HG03571 (cell line): ENCODE data around the gene VAX1.
"Not testable (repeated sequence)": the region's sequence is repeated elsewhere in the genome, so short reads cannot be mapped to it uniquely, and the experiment has no call there.

Experiments used
- ATAC-seq: cut with Tn5 transposase; IDR thresholded peaks from one replicate; pipeline ENCODE4 v1.9.1; 2021; ENCODE audit not compliant: unreplicated experiment

The VAX1 gene

DNA sequence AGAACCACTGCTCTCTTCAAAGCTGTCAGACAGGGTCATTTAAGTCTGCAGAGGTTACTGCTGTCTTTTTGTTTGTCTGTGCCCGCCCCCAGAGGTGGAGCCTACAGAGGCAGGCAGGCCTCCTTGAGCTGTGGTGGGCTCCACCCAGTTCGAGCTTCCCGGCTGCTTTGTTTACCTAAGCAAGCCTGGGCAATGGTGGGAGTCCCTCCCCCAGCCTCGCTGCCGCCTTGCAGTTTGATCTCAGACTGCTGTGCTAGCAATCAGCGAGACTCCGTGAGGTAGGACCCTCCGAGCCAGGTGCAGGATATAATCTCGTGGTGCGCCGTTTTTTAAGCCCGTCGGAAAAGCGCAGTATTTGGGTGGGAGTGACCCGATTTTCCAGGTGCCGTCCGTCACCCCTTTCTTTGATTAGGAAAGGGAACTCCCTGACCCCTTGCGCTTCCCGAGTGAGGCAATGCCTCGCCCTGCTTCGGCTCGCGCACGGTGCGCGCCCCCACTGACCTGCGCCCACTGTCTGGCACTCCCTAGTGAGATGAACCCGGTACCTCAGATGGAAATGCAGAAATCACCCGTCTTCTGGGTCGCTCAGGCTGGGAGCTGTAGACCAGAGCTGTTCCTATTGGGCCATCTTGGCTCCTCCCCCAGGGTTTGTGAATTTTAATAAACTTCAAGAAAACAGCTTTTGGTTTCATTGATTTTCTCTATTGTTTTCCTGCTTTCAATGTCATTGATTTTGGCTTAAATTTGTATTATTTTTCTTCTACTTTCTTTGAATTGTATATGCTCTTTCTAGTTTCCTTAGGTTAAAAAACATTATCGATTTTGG lies 53.4 kb downstream of the VAX1 start:
- not testable (repeated sequence) for ATAC-seq
